Measurements from ENCODE around the gene PSORS1C2.

PSORS1C2 gene

DNA sequence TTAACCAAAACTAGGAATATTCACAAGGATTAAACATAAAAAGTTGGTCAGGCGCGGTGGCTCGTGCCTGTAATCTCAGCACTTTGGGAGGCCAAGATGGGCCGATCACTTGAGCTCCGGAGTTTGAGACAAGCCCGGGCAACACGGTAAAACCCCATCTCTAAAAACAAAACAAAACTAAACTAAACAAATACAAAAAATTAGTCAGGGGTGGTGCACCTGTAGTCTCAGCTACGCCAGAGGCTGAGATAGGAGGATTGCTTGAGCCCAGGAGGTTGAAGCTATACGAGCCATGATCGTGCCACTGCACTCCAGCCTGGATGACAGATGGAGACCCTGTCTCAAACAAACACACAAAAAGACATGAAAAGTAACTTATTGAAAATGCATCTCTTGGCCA lies 3.2 kb downstream of the PSORS1C2 start:
- no peak for DNase-seq

DNA sequence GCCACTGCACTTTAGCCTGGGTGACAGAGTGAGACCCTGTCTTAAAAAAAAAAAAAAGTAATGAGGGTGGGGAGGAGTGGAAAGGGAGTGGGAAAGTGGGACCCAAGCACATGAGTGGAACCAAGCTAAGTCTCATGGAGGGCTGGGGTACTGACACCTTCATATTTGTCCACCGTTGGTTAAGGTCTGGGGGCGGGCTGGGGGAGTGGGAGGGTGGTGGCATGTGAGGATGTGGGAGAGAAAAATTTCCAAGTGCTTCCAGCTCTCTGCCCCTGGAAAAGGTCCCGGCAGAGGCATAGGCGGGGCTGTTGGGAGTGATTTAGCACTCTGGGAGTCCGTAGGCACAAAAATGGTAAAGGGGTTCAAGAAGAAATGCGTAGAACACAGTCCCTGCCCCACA lies 6.1 kb downstream of the PSORS1C2 start:
- no peak for DNase-seq

DNA sequence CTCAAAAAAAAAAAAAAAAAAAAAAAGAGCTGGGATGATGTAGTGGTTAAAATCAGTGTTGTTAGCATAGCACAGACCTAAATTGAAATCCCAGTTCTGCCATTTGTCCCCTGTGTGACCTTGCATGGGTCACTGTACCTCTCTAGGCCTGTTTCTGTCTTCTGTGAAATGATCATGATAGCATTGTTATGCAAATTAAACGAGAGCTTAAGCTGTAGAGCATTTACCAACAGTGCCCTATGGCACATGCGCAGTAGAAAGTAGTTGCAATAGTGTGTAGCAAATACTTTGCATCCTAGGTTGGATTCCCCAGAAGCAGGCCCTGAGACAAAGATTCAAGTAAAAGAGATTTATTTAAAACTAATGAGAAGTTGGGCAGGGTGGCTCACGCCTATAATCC lies 7.3 kb downstream of the PSORS1C2 start:
- no peak for DNase-seq

DNA sequence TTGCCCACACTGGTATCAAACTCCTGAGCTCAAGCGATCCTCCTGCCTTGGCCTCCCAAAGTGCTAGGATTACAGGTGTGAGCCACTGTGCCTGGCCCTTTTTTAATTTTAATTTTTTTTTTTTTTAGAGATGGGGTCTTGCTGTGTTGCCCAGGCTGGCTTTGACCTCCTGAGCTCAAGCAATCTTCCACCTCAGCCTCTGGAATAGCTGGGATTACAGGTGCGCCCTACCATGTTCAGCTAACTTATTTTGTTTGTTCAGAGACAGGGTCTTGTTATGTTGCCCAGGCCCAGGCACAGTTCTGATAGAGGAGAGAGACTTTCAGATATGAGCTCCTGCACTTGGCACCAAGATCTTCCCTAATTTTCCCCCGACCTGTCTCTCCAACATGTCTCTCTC lies 8.1 kb downstream of the PSORS1C2 start:
- DNase-seq: no peak

DNA sequence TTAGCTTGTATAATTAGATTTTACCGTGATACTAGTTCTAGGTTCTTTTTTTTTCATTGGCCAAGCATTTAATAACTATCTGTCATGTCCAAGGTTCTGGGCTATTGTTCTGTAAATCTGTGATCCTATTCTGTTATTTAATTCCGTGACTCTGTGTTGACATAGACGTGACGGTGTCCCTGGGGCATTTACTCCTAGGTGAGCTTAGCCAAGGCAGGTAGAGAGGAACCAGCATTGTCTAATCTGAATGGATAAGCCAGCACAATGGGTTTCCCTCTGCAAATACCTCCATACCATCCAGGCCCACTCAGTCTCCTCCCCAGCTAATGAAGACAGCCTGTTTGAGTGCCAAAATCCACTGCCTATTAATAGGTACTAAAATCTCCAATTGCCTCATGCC lies 9.7 kb downstream of the PSORS1C2 start:
- DNase-seq: no peak

DNA sequence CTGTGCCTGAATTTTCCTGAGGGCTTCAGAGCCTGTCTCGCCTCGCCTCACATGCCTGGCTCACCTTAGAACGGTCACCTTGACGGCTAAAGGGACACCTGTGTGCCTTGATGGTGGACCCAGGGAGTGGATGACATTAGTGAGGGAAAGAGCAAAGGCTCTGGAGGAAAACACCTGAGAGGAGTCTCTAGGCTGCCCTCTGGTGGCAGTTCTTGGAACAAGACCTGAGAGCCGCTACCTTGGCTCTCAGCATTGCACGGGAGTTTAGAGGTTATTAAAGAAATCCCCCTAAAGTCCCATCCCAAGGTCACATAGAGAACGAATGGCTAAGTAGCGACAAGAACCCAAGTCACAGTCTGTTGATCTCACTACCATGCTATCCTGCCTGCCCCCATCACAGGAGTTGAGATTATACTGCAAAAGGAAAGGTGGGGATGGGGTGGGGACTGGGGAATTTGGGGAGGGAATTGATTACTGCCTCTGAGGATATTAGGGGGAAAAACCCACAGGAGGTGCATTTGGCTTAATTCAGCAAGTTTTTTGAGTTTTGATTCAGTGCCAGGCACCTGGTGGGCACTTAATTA lies 10.7 kb downstream of the PSORS1C2 start:
- no peak for DNase-seq

DNA sequence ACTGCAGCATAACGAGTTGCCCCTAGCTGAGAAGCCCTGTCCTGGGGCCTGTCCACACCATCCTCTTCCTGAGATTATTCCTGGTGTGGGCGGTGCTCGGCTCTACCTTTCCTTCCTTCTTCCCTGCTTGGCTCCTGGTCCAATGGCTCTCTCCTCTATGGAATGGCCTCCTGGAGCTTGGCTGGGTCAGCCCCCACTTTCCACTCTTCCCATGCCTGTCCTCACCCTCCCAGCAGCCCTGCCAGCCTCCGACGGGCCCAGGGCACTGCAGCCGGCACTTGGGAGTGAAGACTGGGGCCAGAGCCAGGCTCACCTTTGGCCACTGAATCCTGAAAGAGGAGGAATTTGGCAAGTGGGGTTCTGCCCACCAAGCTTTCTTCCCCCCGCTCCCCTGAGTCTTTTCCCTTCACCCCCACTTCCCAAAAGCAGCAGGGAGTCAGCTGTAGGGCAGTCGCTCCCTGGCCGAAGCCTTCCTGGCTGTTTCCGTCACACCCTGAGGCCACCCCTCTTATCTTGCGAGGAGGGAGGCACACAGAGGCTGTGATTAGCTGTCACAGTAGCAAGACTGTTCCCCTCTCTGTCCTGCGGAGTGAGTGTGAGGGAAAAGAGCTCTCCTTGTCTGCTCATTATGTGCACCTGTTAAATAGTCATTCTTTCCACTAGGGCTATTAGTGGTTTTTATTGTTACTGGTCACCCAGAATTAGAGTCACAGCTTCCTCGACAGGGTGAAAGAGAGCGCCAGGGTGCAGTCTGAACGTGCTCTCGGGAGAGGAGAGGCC lies 12.3 kb downstream of the PSORS1C2 start:
- DNase-seq: no peak

DNA sequence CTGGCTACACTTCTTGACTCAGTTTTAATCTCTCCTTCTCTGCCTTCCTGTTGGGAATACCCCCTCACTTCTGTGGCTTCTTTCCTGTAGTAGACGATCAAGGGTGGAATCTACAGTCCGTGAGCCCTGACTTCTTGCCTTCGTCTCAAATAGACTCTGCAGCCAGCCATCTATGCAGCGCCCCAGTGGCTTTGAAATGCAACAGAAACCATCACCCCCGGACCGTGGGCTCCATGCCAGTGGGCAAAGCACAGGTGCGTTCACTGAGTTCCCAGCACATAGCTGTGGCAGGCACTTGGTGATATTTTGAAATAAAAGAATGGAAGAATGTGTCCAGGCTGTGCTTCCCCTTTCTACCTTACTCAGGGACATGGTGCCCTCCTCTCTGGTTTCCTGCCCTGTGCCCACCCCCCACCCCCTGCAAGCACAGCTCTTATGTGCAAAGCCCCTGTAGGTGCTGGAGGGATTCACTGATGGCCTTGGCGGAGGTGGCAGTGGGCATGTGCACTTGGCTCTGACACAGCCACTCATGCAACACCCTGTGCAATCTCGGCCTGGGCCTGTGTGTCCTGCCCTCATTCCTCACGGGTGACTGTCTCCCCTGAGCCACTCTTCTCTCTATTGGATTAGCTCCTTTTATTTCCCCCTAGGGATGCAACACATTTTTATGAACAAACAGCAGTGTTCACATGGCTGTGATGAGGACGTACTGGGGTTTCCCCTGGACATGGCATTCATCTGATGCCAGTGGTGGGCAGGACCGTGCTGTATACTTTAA lies 13.1 kb downstream of the PSORS1C2 start:
- DNase-seq: no peak

DNA sequence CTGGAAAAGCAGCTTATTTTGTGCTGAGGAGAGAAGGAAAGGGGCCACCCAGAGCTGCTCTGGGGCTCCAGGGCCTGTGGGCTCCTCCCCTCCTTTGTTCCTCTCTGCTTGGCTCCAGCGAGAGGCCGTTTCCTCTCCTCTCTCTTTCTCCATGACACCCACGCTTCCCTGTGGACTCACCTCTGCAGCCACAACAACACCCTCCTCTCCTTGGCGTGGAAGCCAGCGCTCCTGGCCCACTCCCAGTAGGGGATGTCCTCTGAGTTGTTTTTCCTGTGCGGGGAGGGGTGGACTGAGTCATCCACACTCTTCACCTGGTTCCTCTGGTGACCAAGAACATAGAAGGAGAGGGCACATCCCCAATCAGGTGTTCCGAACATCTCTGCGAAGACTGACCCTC lies 13.7 kb downstream of the PSORS1C2 start:
- DNase-seq: no peak

DNA sequence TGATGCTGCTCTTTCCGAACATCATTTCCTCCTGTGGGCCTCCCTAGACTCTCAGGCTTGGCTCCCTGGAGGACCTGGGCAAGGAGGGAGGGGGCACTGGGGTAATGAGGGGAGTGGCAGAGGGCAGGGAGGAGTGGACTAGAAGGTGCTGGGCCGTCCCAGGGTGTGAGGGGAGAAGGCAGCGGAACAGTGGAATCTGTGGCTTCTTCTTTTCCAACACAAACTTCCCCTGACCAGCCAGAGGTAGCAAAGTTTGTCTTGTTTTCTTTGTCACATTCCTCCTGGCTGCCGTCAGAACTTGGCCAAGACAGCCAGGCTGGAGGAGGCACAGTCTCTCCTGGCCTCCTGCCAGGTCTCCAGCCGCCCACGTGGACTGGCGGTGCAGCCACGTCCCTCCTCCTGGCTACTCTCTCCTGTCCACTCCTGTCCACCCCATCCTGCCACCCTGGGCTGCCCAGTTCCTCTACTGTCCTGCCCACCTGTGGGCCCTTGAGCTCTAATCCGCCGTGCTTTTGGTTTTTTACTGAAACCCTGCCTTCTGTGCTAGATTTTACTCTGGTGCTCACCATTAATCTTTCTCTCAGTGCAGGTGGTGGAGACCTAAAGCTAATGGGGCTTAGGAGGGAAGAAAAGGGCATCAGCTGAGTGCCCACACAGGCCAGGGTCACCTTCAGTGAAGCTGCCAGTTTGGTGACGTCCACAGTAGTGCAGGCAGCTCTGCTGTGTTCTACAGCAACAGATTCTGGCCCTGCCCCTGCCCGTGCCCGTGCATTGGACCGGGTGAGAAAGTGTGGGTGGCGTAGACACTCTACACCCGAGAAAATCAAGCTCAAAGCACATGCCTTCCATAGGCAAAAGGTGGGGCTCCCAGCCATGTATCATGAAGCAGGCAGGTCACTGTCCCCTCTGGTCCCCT lies 15.8 kb downstream of the PSORS1C2 start:
- no peak for DNase-seq

DNA sequence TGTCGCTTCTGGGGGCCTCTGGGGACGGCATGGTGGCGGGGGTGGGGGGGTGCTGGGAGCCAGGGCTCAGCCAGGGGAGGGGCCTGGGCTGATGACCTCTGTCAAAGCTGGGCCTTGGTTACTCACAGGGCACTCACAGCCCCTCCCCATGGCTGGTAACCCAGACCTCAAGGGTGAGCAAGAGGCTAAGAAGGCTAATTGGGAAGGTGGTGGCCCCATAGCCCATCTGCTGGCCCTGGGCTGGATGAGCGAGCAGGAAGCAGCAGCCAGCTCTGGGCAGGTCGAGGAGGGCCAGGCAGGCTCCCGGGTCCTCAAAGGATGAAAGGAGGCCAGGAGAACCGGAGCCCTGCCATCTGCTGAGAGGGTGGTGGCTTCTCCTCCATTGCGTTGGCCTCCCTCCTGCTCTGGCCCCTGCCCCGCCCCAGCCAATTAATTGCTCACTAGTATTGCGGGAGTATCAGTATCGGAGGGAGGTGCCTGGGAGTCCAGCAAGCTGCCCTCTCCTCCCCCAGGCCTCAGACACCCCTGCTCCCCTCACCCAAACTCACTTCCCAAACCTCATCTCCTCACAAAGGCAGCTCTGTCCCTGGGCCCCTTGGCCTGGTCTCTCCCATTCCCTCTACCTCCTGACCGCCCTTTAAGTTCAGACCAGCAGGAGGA lies 17.6 kb downstream of the PSORS1C2 start:
- no peak for DNase-seq

DNA sequence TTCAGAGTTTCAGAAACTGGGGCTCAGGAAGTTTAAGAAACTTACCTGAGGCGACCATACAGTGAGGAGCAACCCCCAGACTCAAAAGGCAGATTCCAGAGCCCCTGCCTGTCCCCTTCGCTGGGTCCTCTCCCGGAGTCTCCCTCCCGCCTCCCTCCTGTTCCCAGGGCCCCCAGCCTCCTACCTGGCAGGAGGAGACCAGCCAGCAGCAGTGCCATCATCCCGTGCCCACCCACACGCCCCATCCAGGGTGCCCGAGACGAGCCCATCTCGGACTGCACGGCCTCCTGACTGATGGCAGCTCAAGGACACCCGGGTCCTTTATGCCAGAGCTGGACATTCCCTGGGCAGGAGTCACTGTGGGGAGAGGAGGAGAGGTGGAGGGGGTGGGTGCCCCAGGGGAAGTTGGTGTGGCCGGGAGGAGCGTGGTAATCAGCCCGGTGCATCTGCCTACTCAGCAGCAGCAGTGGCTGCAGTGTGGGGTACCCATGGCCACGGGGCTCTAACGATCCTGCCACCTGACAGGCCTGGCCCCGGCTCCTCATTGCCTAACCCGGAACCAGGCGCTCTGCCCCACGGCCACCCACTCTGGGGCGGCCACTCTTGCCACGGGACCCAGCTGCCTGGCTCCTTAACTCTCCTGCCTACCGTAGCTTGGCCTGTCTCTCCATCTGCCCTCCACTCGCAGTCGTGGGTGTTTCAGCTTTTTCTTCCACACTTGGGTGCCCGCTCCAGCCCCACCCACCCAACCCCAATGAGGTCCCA lies 18.5 kb downstream of the PSORS1C2 start, which contains the start of gene CDSN:
Gene CDSN (minus strand): TSS at position 296 of the 765 bp plus-strand sequence. CDS start 27 bp downstream, at position 269.
- DNase-seq: no peak

DNA sequence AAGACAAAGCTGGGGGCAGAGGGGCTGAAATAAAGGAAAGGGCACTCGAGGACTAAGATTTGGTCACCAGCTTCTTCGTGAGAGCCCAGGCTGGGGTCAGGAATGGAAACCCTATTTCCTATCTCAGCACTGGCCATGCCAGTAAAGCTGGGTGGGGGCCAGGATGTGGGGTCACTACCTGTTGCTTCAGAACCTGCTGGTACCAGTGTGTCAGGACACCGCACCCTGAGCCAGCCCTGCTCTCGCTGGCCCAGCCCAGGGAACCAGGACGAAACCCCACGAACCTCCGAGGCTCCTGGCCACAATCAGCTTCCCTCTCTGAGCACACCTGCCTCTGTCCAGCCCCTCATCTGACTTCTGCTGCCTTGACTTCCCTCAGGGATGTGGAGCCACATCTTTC lies 20.7 kb downstream of the PSORS1C2 start:
- DNase-seq: no peak

DNA sequence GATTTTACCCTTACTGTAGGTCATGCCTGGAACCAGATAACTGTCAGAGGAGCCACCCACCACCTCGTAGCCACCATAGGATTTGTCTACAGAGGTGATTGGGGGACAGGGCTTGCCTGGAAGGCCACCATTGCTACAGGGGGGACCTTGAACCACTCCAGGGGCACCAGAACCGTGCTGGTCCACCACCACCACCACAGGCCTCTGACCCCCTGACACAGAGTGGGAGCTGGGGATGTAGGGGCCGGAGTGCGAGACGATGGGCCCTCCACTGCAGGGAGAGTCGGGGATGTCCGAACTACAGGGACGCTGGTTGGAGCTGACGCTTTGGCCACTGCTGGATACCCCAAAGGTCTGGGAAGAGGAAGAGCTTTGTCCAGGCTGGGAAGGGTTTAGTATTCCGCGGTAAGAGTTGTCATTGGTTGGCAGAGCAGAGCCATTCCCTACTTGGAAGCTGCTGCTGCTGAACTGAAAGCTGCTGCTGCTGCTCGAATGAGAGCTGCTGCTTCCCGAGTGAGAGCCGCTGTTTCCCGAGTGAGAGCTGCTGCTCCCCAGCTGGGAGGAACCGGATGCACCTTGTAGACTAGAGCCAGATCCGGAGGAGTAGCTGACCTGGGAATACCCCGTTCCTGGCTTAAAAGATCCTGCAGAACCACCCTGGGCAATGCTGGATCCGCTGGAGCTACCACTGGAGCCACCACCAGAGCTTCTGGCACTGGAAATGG lies 22.0 kb downstream of the PSORS1C2 start:
- DNase-seq: no peak

DNA sequence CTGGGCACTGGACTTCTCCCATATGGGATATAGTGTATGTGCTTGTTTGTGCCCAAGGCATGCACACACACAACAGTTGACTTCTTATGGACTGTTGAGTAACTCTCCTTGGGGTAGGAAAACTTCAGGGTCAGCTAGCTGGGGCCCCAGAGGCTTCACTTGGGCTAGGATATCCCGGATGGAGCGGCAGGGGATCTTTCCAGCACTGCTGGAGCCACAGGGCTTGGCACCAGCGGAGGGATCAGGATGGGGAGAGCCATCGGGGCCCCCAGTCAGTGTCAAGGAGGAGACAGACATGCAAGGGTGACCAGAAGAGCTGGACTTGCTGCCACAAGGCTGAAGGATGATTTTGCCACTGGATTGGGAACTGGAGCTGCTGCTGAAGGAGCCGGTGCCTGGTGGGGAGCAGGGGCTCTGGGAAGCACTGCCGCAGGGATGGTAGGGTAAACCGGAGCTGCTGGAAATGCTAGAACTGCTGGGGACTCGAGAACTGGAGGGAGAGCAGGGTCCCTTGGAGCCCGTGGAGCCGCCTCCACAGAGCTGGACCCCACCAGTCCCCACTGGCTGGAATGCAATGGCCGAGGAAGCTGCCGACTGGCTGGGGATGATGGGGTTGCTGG lies 22.8 kb downstream of the PSORS1C2 start:
- no peak for DNase-seq

DNA sequence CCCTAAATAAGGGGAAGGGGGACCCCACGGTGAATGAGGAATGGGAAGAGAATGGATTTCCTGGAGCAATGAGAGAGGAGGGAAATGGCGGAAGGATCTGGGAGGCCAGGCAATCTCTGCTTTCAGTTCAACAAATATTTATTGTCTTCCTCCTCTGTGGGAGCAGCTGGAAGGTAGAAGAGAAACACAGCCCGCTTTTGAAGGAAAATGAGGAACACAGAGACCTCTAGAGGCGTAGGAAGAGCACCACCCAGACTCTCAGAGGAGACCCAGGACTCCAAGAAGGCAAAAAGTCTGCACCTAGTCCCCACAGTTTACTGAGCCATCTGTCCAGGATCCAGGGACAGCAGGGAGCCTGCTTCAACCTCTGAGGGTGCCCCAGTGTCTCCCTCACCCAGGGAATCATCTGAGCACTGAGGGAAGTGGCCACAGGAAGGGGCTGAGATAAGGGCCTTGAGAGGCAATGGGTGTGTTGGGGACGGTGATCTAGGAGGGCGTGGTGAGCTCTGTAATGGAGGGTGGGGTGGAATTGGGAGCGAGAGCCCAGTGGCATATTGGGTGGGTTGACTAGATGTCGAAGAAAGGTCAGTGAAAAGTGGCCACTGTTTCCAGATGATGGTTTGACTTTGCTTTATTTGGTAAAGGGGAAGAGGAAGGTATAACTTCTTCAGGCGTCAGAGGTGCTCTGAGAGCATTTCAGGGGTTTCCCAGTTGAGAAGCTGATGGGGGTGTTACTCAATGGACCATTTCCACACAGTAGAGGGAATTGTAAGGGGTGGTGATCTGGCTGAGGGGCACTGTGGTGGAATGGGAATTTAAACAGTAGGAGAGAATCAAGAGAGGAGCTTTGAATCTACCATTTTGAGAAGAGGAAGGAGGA lies 23.7 kb downstream of the PSORS1C2 start:
- DNase-seq: no peak

DNA sequence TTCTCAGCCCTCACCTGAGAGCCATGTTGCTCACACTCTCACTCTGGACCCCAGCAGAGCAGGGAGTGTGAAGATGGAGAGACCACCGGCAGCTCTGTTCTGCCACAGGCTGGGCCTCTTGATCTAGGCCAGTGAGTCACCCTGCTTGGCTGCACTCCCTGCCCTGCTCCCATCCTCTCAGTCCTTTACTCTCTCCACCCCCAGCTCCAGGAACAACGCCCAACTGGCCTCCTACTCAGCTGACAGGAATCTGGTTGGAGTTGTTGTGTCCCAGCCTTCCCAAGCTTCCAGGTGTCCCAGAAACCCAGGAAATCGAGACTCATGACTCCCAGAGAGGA lies 24.4 kb downstream of the PSORS1C2 start, which contains the start of gene PSORS1C1:
Gene PSORS1C1 (plus strand): TSS at position 260 of the 338 bp plus-strand sequence. CDS start 14,833 bp downstream, outside the sequence.
- no peak for DNase-seq

DNA sequence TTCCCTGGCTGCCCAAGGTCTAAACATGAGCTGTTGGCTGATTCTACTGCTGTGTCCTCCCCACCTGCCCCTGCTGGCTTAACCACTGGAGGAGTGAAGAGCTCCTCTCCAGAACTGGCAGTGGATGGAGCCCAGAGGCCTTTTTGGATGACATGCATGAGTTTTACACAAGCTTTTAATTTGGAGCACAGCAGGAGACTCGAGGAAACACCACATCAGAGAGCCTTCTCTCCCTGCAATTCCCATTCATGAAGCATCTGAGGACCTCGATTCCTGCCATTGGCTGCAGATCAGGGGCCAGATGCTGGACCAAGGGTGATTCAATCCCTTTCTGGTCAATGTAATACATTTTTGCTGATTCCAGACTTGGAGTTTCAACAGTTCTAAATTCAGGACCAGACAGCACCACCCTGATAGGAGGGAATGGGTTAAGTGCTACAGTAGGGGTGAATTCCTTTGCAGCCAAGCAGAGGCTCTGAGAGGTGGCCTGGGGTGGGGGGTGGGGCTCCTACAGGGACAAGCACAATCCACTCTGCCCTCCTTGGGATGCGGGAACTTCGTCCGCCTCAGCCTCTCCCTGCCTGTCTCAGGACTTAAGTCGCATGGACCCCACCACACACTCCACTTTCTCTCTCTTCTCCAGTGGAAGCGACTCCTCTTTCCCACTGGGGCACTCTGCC lies 24.9 kb downstream of the PSORS1C2 start:
- no peak for DNase-seq

DNA sequence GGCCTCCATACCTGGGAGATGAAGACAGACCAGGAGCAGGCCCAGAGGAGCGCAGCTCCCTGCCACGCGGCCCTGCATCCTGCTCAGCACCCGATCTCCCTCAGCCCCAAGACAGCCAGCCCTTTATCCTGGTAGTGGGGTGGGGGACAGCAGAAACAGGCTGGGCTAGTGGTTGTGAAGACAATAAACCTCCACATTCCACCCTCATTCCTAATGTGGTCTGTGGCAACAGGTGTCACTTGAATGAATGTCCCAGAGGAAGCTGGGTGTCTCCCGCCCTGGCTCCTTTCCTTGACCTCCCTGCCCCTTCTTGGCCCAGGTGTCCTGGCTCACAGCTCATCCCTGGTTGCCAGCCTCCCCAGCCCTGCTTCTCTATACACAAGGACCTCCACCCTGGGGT lies 26.4 kb downstream of the PSORS1C2 start, which contains the start of gene C6orf15:
Gene C6orf15 (minus strand): TSS at position 98 of the 400 bp plus-strand sequence. CDS start 20 bp downstream, at position 78.
- DNase-seq: no peak
